HT-29 (cell line): ENCODE measurements around the gene FZD10. TPM values are rescaled to one million over a fixed set of nuclear protein-coding genes. Genes with fewer than 3 reads are reported as not detected.

Source experiments
- DNase-seq: peaks from one replicate; pipeline ENCODE4 v3.0.0-alpha.2; 2015; ENCODE audit warnings: low spot score
- total RNA-seq: library from RNA; depleted of rRNA; stranded (reverse); fragments of >200 nt; shearing (Covaris generic); gene quantifications from 2 replicates; pipeline ENCODE4 v1.2.3, GENCODE V29; 2014

The FZD10 gene
- total RNA-seq, 1 experiment from 2014 or later: not detected

DNA sequence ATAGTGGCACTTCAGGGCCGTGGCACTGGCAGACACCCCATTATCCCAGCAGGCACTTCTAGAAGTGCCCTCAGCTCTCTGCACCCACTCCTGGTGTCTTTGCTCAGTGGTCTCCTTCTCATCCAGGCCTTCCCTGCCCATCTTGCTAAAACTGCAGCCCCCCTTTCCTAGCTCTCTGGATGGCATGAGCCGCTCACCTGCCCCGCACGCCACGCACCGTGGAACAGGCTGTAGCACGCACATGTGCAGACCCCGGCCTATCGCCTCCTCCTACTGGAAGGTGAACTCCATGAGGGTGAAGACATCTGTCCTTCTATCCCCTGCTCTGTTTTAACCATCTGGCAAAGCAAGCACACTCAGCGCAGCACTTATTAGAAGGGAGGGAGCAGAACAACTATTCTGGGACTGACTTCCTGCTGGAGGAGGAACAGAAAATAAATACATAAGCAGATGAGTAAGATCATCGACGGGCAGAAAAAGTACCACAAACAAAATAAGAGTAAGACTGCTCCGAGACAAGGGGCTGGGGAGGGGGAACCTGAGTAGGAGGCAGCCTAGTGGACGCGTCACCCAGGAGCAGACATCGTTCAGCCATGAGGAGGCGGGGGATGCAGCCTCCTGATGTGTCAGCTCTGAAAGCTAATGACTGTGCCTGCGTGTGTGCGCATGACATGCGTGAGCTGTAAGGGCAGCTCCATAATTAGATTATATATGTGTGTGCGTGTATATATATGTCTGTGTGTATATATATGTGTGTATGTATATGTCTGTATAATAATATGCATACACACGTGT is 7.8 kb upstream of the FZD10 start:
- no peak for DNase-seq

DNA sequence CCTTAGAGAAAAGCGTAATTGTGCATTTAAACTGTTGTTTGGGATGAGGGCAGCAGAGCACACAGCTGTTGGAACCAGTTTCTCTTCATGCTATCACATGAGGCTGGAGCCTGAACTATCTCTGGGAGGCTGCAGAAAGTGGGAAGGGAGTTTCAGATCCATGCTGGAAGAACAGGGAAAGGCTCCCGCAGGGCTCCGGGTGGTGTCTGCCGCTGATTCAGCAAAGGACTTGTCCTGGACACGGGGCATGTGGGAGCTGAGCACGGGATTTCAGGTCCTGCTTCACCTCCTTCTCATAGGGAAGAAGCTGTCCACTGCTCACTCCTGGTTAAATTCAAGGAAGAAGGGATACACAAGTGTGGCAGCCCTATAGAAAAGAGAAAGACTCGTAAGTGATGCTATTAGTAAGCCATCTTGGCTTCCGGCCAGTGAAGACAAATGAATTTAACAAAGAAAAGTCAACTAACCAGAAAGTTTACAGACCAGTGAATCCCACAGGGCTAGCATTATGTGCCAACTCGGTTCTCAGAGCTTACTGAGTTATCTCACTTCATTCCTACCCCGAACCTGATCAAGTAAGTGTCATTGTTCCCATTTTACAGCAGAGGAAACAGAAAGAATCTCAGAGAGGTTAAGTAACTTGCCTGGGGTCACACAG is 6.7 kb upstream of the FZD10 start:
- no peak for DNase-seq

DNA sequence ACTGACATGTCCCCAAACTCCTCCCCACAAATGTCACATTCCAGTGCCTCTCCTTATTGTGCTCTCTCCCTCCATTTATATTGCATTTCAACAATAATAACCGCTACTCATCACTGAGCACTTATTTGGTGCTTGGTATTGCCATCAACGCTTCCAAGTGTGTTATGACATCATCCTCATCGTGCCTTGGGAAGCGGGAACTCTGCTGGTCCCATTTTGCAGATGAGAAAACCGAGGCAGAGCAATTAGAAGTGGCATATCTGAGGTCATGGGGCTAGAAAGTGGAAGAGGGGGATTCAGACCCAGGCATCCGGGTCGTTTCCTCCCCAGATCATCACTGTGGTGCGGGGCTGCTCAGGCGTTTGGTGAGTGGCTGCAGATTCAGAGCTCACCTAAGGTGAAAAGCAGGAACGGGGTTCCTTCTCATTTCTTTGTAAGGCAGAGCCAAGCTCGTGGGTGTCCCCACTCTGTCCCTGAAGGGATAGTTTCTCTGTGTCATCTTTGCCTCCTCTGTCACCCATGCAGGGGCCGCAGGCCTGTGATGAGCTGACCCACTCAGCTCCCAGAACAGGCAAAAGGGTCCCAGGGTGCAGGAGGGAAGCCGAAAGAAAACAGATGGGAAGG is 5.5 kb upstream of the FZD10 start:
- no peak for DNase-seq

DNA sequence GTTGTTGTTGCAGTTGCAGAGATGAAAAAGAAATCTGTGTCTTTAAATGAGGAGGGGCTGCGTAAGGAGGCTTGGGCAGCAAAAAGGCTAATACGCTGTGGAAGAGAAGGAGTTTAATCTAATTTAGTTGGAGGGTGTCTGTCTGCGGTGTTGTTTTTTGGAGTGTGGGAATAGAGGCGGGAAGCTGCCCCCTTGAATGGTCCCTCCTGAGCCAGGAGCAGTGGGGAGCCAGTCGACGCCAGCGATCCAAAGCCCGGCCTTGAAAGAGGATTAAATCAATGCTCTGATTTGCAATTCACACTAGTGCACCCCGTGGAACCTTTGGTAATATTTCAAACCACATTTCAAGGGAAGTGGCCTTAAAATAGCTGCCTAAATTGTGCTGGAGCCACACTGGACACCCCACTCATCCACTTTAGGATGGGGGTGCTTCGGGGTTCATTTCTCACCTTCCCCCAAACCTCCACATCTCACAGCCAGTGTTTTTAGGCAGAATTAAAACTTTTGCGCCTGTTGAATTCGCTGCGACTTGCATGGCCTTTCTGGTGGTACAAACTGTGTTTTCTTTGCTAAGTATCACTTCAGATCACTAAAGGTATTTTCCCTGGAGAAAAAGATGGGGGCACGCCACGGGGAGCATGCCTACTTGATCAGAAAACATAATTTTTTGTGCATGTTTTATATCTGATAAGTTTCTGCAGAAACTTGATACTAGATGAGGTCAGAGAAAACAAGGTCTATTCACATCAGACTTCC is 4.1 kb upstream of the FZD10 start:
- DNase-seq: no peak

DNA sequence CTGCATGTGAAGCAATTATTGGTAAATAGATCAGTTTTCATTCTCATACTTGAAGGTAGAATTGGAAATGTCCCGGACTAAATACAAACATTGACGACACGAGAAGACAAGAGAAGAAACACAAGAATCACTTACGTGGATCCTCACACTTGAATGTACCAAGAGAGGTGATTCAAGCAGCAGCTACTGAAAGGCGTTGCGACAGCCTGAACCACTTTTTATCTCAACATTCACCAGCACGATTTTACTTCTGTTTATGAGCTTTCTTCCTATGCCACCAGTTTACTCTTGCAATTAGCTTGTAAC is 3.6 kb upstream of the FZD10 start:
- no peak for DNase-seq

DNA sequence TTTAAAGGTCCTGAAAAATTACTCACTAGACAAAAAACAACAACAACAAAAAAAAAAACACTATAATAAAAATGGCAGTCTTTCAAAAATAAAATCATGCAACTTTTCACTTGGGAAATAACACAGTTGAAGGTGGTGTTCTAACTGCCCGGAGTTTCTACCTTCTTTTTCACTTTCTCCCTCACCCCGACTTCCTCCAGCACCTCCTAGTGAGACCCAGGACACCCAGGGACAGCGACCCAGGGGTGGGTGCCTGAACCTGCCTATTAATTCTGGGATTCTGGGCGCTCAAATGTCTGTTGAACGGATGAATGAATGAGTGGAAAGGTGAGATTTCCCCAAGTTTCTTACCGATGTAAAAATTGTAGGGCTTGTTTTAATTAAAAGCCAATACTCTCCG is 2.0 kb upstream of the FZD10 start:
- no peak for DNase-seq

DNA sequence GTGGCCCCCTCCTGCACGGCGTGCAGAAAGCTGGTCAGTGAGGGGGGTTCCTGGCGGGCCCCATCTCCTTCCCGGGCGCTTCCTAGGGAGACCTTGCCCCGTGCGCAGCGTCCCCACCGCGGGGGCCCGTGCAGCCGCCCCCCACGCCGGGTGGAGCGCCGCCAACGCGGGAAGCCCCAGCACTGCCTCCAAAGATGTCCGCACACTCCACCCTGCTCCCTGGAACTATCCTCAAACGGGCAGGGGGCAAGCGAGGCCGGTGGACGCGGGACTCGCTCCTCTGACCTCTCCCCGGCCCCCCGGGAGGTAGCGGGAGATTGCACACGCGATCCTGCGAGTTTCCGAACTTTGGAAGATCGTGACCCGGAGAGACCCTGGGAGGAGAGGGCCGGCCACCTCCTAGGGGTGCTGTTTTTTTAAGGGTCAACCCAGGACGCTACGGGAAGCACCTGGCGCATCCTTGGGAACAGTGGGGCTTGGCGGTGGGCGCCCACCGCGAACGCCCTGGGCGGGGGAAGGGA is 1.5 kb upstream of the FZD10 start:
- DNase-seq: no peak

DNA sequence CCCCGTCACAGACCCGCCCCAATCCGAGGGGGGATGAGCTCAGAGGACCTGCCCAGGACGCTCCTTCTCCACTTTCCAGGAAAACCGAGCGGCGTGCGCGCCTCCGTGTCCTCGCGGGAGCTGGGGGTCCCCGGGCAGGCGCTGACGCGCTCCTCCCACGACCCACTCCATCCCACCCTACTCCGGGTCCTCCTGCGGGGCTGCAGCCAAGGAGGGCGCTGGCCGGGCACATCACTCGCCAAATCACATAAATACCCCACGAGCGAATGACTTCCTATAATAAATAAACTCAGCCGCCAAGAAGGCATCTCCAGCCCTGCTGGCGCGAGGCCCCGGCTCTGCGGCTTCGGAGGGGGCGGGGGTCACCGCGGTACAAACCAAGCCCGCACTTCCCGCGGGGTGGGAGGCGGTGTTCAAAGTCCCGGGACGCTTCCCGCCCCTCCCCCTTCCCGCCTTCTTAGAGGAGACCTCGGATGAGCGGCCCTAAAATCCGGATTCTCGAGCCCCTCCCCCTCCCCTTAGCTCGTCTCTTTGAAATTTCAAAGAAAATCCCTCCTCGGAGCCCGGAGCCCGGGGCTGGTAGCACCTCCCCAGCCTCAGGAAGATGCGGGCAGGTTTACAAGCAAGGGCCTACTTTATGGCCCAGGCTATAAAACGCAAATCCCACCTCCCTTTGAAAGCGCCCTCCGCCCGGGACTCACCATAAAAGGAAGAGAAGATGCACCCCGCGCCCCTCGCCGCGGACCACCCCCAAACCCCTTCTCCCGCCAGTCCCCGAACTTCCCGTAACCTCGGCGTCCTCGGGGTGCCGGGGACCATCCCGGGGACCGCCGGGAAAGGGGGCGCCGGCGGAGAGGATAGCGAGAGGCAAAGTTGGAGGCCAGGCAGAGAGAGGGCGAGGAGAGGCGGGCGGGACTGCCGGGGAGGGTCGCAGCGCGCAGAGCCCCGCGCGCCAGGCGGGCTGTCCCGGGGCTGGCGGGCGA is 712 bp upstream of the FZD10 start:
- DNase-seq: no peak

DNA sequence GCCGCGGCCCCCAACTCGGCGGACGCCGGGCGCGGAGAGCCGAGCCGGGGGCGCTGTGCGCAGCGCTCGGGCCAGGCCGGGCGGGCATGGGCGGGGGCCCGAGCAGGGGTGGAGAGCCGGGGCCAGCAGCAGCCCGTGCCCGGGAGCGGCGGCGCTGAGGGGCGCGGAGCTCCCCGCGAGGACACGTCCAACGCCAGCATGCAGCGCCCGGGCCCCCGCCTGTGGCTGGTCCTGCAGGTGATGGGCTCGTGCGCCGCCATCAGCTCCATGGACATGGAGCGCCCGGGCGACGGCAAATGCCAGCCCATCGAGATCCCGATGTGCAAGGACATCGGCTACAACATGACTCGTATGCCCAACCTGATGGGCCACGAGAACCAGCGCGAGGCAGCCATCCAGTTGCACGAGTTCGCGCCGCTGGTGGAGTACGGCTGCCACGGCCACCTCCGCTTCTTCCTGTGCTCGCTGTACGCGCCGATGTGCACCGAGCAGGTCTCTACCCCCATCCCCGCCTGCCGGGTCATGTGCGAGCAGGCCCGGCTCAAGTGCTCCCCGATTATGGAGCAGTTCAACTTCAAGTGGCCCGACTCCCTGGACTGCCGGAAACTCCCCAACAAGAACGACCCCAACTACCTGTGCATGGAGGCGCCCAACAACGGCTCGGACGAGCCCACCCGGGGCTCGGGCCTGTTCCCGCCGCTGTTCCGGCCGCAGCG is 639 bp downstream of the FZD10 start:
- no peak for DNase-seq

DNA sequence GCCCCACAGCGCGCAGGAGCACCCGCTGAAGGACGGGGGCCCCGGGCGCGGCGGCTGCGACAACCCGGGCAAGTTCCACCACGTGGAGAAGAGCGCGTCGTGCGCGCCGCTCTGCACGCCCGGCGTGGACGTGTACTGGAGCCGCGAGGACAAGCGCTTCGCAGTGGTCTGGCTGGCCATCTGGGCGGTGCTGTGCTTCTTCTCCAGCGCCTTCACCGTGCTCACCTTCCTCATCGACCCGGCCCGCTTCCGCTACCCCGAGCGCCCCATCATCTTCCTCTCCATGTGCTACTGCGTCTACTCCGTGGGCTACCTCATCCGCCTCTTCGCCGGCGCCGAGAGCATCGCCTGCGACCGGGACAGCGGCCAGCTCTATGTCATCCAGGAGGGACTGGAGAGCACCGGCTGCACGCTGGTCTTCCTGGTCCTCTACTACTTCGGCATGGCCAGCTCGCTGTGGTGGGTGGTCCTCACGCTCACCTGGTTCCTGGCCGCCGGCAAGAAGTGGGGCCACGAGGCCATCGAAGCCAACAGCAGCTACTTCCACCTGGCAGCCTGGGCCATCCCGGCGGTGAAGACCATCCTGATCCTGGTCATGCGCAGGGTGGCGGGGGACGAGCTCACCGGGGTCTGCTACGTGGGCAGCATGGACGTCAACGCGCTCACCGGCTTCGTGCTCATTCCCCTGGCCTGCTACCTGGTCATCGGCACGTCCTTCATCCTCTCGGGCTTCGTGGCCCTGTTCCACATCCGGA is 1.4 kb downstream of the FZD10 start:
- DNase-seq: no peak

DNA sequence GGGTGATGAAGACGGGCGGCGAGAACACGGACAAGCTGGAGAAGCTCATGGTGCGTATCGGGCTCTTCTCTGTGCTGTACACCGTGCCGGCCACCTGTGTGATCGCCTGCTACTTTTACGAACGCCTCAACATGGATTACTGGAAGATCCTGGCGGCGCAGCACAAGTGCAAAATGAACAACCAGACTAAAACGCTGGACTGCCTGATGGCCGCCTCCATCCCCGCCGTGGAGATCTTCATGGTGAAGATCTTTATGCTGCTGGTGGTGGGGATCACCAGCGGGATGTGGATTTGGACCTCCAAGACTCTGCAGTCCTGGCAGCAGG is 1.9 kb downstream of the FZD10 start:
- DNase-seq: no peak

DNA sequence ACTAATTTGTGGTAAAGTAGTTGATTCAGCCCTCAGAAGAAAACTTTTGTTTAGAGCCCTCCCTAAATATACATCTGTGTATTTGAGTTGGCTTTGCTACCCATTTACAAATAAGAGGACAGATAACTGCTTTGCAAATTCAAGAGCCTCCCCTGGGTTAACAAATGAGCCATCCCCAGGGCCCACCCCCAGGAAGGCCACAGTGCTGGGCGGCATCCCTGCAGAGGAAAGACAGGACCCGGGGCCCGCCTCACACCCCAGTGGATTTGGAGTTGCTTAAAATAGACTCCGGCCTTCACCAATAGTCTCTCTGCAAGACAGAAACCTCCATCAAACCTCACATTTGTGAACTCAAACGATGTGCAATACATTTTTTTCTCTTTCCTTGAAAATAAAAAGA is 2.7 kb downstream of the FZD10 start:
- no peak for DNase-seq

DNA sequence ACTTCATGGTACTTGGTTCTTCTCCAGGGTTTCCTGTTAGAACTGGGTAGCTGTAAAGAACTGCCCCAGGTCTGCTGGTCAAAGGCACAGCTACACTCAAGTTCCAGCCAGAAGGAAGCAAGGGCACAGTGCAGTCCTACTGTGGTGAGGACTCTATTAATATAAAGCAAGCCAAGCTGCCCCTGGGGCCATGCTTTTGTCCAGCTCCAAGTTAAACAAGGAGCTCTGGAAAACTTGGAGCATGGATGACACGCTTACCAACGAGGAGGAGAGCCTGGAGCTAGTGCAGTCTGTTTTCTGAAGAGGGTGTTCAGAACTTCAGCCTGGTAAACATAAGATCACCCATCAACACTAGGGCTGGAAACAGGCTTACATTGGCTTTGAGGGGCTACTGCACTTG is 4.0 kb downstream of the FZD10 start:
- DNase-seq: no peak

DNA sequence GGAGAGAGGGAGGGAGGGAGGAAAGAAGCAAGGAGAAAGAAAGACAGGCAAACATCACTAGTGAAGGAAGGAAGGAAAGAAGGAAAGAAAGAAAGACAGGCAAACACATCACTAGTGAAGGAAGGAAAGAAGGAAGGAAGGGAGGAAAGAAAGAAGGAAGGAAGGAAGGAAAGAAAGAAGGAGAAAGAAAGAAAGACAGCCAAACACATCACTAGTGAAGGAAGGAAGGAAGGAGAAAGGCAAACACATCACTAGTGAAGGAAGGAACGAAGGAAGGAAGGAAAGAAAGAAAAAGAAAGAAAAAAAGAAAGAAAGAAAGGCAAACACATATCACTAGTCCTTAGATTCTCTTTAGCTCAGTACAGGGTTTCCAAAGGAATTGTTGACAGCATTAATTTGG is 5.3 kb downstream of the FZD10 start:
- DNase-seq: no peak

DNA sequence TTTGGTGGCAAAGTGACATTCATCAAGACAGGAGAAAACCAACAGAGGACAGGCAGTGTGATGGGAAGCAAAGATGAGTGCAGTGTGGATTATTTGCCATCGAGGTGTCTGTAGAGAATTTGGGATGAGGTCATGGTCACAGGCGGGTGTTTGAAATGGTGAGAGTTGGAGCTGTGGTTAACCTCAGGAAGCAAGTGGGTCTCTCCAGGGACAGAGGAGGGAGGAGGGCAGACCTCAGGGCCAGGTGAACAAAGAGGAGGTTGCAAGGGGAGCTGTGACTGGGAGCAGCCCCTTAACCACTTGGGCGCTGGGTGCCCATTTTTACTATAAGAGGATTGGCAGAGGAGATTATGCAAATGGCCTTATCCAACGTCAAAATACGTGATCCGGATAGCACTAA is 7.0 kb downstream of the FZD10 start:
- no peak for DNase-seq

DNA sequence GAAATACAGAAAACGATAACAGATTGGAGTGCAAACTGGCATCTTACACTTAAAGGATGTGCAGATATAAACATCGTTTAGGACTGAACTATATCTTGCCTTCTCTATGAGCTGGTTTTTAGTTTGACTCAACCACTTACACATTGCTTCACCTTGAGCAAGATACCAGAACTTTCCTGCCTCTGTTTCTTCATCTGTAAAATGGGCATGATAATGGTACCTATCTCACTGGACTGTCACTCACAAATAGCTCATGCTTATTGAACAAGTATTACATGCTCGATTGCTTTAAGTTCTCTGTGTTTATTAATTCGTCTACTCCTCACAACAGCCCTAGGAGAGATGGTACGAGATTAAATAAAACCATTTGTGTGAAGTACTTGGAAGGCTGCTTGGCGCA is 7.7 kb downstream of the FZD10 start:
- no peak for DNase-seq

DNA sequence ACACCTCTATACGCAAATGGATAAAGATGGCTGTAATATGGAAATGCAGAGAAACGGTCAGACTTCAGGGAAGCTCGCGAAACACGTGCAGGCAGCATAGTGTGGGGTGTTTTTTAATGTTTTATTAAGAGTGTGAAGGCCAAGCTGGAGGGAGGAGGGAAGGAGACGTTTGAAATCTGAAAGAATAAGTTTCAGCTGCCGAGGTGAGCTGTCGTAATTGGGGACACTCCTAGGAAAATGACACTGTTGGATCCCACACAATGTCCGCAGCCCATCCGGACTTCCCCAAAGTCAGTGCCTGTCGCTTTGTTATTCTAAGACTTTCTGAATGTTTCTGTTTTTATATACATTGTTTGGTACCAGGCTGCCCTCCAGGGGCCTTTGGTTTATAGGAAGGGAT is 8.3 kb downstream of the FZD10 start:
- no peak for DNase-seq

DNA sequence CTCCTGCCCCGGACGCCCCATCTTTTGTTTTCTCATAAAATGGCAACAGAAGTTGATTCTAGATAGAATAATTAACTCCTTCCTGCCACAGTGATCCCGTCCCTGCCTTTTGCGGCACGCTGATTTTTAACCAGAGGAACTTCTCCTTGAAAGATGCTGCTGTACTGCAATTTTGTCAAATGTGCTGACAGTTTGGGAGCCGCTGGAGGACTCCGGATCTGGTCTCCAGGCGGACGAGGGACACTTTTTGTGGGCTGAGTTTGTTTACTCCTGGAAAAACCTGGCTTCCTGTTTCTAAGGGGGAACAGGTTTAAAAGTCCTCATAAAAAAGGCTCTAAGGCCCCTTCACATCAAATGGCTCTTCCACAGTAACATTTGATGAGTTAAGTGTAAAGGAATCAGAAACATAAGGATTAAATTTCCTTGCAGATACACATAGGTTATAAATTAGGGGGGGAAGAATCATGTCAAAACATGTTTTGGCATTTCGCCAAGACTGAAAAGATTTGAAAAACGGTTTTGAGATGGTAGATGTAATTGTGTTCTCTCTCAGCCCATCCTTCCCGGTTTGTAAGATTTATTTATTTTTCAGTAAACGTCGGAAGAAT is 15.5 kb downstream of the FZD10 start:
- DNase-seq: no peak

DNA sequence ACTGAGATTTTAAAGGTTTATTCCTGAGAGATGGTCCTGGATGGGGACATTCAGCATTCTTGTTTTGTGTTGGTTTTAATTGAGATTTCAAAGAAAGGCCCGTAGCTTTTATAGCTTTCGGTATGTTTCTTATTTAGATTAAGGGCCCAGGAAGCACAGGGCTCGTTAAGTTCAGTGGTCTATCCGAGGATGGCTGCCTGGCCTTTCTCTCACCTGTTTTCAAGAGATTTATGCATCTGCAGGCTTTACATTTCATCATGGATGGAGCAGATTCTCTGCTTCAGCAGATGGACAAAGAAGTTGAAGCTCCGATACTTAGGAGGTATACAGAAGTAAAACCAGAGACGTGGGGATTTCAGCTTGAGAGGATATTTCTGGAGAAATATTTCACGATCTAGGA is 16.0 kb downstream of the FZD10 start:
- DNase-seq: no peak
